Measurements from ENCODE around the gene CATSPER4. TPM values are rescaled to one million over a fixed set of nuclear protein-coding genes. Genes with fewer than 3 reads are reported as not detected.

The CATSPER4 gene
- total and polyA plus RNA-seq, 2 of the 13 experiments (the other 11 are each of a cell fraction or from before 2014, with no cell fraction given), result not detected

GRCh38 chr1:26148887-26149286 lies 41.5 kb upstream of the CATSPER4 start:
- H3K27ac ChIP-seq (ENCODE audit: extremely low read length, insufficient read depth, low read length), result no peak overlapping the region
- CTCF ChIA-PET (ENCODE audit: low intra/inter-chr PET ratio, low total read pairs), result no interaction called here
- no peaks in the 10 kb centered on the region for H3K36me3 ChIP-seq (replicated peaks in 1 of 2; ENCODE audit: control insufficient read depth in 1 of 2, insufficient read depth in 2 of 2, low read length in 2 of 2)
- DNase-seq (ENCODE audit: low spot score), result no peak
- no peak for ATAC-seq
- peaks cover 13% of the 10 kb centered on the region; the same call in 1 of the 2 replicates for H3K4me1 ChIP-seq (ENCODE audit: insufficient read depth, low read length)
- H3K9ac ChIP-seq (ENCODE audit: insufficient read depth, low read depth, low read length), result no peak overlapping the region
- no peak for FAIRE-seq
- BruUV-seq (replicated peaks), result no TSS peak
- TF ChIP-seq POLR2AphosphoS5 (IDR thresholded peaks at IDR 0.05; ENCODE audit: low read depth, low read length) (no peak), SIX1 (CRISPR knock-in tag; IDR thresholded peaks at IDR 0.05; ENCODE audit: borderline replicate concordance) (no peak), CC2D1A (CRISPR knock-in tag; IDR thresholded peaks at IDR 0.05) (no peak), ZNF891 (CRISPR knock-in tag; IDR thresholded peaks at IDR 0.05) (no peak), MIER2 (CRISPR knock-in tag; IDR thresholded peaks at IDR 0.05) (no peak), MTA3 (CRISPR knock-in tag; IDR thresholded peaks at IDR 0.05) (no peak), ZNF501 (CRISPR knock-in tag; IDR thresholded peaks at IDR 0.05) (no peak), EED (CRISPR knock-in tag; IDR thresholded peaks at IDR 0.05) (no peak), CSRNP2 (CRISPR knock-in tag; conservative IDR thresholded peaks at IDR 0.05; ENCODE audit: low read depth) (no peak), CSRNP1 (CRISPR knock-in tag; IDR thresholded peaks at IDR 0.05) (no peak), PREB (CRISPR knock-in tag; IDR thresholded peaks at IDR 0.05) (no peak), HCFC1 (IDR thresholded peaks at IDR 0.05; ENCODE audit: low read depth, low read length) (no peak), ZNF572 (CRISPR knock-in tag; IDR thresholded peaks at IDR 0.05) (no peak), KLF16 (CRISPR knock-in tag; IDR thresholded peaks at IDR 0.05) (no peak), ZNF274 (CRISPR knock-in tag; IDR thresholded peaks at IDR 0.05) (no peak), ZNF350 (CRISPR knock-in tag; IDR thresholded peaks at IDR 0.05; ENCODE audit: borderline replicate concordance, low read depth) (no peak), FLYWCH1 (CRISPR knock-in tag; IDR thresholded peaks at IDR 0.05) (no peak), ZNF33B (CRISPR knock-in tag; IDR thresholded peaks at IDR 0.05) (no peak)
- POLR2A ChIA-PET, result no interaction called here
- no peaks in the 10 kb centered on the region for H3K79me2 ChIP-seq (ENCODE audit: insufficient read depth, low read length)
- no peak overlapping the region for H3K4me3 ChIP-seq (replicated peaks in 1 of 3; ENCODE audit: insufficient read depth in 1 of 3, low read depth in 2 of 3, low read length in 3 of 3)
- H4K20me1 ChIP-seq (ENCODE audit: insufficient read depth, low read length), result no peaks in the 10 kb centered on the region
- no peak overlapping the region for H2AFZ ChIP-seq (ENCODE audit: low read length)
- in situ Hi-C loops (cut with HindIII; ENCODE audit: extremely low pct_ligation_motif_present, low pct_unique_long_range_greater_than_20kb), result no loop called here
- peaks cover 0 to 16% of the 10 kb centered on the region in 2 experiments; a peak in 3 of 5 replicates for H3K27me3 ChIP-seq (ENCODE audit: control insufficient read depth in 1 of 2, insufficient read depth in 2 of 2, low read length in 2 of 2)
- H3K4me2 ChIP-seq (ENCODE audit: low read depth, low read length), result no peak overlapping the region
- intact Hi-C loops (cut with micrococcal nuclease; ENCODE audit: unreplicated experiment), result no loop called here
- H3K9me3 ChIP-seq (ENCODE audit: low read length), result no peaks in the 10 kb centered on the region
